ENCODE measurements around the gene IL16. TPM values are rescaled to one million over a fixed set of nuclear protein-coding genes. Genes with fewer than 3 reads are reported as not detected.

The IL16 gene
- total and polyA plus RNA-seq, 11 donors, result 1.2 to 21.6 (median 3.7) TPM

DNA sequence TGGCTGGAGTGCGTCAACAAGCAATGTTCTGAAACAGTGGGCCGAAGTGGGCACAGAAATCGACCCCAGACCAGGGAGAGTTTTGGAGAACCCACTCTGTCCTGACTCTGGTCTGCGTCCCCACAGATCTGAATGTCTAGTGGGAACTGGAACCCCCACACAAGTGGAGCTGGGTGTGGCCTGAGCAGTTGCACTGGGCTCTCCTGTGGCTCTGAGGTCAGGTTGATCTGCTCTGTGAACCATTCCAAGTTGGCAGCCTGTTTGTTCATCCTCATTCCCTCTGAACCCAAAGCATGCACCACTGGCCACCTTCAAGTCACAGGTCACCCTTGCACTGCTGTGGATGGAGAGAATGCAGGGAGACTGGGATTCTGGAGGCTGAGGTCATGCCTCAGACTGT is 66.8 kb downstream of the IL16 start:
- no peak for TF ChIP-seq POLR2A (IDR thresholded peaks at IDR 0.05)
- TF ChIP-seq, protein P1, sequence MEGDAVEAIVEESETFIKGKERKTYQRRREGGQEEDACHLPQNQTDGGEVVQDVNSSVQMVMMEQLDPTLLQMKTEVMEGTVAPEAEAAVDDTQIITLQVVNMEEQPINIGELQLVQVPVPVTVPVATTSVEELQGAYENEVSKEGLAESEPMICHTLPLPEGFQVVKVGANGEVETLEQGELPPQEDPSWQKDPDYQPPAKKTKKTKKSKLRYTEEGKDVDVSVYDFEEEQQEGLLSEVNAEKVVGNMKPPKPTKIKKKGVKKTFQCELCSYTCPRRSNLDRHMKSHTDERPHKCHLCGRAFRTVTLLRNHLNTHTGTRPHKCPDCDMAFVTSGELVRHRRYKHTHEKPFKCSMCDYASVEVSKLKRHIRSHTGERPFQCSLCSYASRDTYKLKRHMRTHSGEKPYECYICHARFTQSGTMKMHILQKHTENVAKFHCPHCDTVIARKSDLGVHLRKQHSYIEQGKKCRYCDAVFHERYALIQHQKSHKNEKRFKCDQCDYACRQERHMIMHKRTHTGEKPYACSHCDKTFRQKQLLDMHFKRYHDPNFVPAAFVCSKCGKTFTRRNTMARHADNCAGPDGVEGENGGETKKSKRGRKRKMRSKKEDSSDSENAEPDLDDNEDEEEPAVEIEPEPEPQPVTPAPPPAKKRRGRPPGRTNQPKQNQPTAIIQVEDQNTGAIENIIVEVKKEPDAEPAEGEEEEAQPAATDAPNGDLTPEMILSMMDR (IDR thresholded peaks at IDR 0.05), result no peak
- DNase-seq (no peak), ATAC-seq (no peak)
- no peak overlapping the region for H3K4me3 ChIP-seq
- H3K27ac ChIP-seq, result no peak overlapping the region
- no peaks in the 10 kb centered on the region for H3K9me3 ChIP-seq
- peaks cover 0 to 26% (median 12%) of the 10 kb centered on the region in 12 donors for H3K4me1 ChIP-seq
- peaks cover 0 to 10% (median 0%) of the 10 kb centered on the region in 9 donors for H3K36me3 ChIP-seq
- H3K27me3 ChIP-seq, result no peaks in the 10 kb centered on the region
- intact Hi-C loops (cut with DNase I), result loop anchor here in 5 of 10 donors (10.0 kb wide), 4 partner anchors 269 to 809 kb away; partner anchors contain the start of gene MESD (in 1 of the 5)
- 90 to 95% (median 92%) methylated on average over 4 of the region's 4 CpGs for WGBS, 4 donors

DNA sequence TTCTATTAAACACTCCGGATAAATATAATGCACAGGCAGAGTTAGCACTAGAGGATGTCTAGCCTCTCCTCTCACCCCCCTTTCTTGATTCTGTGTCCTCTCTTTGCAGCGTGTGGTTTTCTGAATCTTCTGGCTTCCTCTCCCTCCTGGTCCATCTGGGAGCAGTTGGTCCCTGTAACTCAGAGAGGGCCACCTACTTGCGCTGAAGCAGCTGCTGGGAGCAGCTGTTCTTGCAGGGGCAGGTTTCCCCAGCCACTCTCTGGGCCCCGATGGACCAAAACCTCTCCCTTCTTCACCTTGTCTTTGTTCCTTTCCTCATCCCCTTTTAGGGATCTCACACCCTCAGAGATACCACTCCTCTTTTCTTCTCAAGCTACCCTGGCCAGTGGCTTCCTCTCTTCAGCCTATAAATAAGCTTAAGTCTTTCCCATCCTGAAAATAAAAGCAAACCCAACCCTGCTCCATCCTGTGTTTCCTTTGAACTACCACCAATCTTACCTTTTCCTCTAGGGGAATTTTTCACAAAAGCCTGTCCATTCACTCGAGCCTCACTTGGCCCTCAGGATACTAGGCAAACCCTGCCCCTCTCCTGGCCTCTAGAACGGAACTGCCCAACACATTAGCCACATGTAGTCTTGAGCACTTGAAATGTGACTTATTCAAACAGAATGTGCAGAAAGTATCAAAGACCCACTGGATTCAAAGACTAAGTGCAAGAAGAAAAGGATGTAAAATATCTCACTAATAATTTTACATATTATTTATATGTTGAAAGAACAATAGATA is 67.6 kb downstream of the IL16 start:
- Histone ChIP-seq H3K36me3 (peaks cover 0 to 11% (median 0%) of the 10 kb centered on the region in 9 donors), H3K27me3 (no peaks in the 10 kb centered on the region), H3K4me1 (peaks cover 0 to 26% (median 12%) of the 10 kb centered on the region in 12 donors), H3K4me3 (no peak overlapping the region), H3K27ac (no peak overlapping the region), H3K9me3 (no peaks in the 10 kb centered on the region)
- 68 to 81% (median 78%) methylated on average over 6 of the region's 6 CpGs for WGBS, 4 donors
- TF ChIP-seq POLR2A (IDR thresholded peaks at IDR 0.05), result no peak
- TF ChIP-seq, protein P1 (IDR thresholded peaks at IDR 0.05), result no peak
- ATAC-seq (peak in 1 of 4 donors; percentile 9), DNase-seq (no peak)
- intact Hi-C loops (cut with DNase I), result loop anchor here in 7 of 10 donors (2.0 to 10.0 kb wide), 5 partner anchors 109 to 809 kb away; partner anchors contain the start of gene MESD (in 1 of the 7)

DNA sequence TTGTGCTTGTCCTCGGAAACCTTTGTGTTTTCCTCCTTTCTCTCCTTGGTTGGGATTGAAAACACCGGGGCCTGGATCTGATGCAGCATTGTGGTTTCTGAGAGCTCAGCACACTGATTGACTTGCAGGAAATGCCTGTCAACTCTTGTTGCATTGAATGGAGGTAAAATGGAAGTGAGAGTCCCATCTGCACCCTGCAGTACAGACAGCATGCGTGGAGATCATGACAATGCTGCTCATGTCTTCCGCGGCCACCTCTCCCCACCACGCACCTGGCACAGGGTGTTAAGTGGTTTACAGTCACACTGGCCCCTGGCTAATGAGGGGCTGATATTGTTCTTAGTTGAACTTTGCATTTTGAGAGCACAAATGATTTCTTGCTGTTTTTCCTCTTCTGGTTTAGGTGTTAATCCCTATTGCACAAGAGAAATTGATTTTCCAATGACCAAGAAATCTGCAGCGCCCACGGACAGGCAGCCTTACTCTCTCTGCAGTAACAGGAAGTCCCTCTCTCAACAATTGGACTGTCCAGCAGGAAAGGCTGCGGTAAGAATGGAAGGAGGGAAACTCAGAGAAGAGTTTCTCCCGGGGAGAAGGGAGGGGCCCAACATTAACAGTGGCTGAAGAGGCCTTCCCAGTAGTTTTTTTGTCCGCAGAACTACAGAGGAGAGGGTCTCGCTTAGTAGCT is 68.7 kb downstream of the IL16 start:
- no peaks in the 10 kb centered on the region for H3K9me3 ChIP-seq
- TF ChIP-seq, protein P1 (IDR thresholded peaks at IDR 0.05), result no peak
- no peak for TF ChIP-seq POLR2A (IDR thresholded peaks at IDR 0.05)
- H3K27me3 ChIP-seq, result no peaks in the 10 kb centered on the region
- H3K36me3 ChIP-seq, result peaks cover 0 to 22% (median 0%) of the 10 kb centered on the region in 9 donors
- no peak overlapping the region for H3K27ac ChIP-seq
- peak overlapping the region in 2 of 12 donors; percentile 10 to 22 for H3K4me3 ChIP-seq
- DNase-seq (no peak), ATAC-seq (peak; percentile 11 to 45 (median 28))
- intact Hi-C loops (cut with DNase I), result loop anchor here (2.0 to 10.0 kb wide), 13 partner anchors 88 to 811 kb away; partner anchors contain the start of gene MESD (in 1 of the 10)
- peaks cover 0 to 26% (median 12%) of the 10 kb centered on the region in 12 donors for H3K4me1 ChIP-seq
- WGBS, 4 donors, result 39 to 50% (median 43%) methylated on average over 12 of the region's 12 CpGs
